Dedifferentiated amniotic fluid mesenchymal stem cell (primary cell): ENCODE measurements around the gene GSC.
"Not testable (repeated sequence)": the region's sequence is repeated elsewhere in the genome, so short reads cannot be mapped to it uniquely, and the experiment has no call there.

Experiments used
- DNase-seq: peaks from one replicate; pipeline ENCODE4 v3.0.0-alpha.2; 2016; ENCODE audit errors: extremely low spot score

Gene GSC

DNA sequence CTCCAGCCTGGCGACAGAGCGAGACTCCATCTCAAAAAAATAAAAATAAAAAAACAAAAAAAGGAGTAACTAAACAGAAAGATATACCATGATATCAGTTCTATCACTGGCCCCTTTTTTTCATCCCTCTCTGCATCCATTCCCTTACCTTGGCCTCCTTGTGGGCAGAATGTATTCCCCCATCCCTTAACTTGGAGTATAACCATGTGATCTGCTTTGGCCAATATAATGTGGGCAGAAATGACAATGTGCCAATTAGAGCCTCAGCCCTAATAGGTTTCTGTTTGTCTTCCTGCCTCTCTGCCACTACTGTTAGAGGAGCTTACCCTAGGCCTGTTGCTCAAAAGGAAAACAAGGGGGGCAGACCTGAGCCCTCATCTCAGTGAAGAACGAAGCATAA lies 23.8 kb downstream of the GSC start:
- DNase-seq = no peak

DNA sequence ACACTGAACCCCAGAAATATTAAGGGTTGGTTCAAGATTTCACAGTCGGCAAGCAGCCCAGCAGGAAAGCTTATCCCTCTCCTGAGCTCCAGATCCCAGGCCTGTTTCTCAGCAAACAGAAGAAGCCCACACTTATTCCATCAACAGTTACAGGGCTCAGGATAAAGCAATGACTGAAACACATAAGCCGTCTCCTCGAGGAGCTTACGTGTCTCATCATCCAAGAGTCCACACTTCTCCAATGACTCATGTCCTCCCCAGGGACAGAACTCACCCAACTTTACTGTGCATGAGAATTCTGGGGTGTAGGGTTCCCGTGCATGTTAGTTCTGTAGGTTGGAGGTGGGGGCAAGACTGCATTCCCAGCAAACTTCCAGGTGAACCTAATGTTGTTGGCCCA lies 31.2 kb downstream of the GSC start:
- peak; percentile 15 for DNase-seq

DNA sequence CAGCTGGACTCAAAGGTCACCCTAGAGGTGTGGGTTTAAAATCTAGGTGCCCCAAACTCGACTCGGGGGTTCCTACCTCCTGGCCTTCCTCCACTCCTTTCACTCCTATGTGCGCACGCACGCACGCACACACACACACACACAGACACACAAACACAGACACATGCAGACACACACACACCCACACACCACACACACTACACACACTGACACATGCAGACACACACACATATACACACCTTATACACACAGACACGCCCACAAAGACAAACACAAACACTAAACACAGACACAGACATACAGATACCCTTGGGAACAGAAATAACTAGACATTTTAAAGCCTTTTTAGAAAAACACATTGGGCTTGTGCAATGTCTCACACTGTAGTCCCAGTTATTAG lies 31.8 kb downstream of the GSC start:
- DNase-seq = no peak

DNA sequence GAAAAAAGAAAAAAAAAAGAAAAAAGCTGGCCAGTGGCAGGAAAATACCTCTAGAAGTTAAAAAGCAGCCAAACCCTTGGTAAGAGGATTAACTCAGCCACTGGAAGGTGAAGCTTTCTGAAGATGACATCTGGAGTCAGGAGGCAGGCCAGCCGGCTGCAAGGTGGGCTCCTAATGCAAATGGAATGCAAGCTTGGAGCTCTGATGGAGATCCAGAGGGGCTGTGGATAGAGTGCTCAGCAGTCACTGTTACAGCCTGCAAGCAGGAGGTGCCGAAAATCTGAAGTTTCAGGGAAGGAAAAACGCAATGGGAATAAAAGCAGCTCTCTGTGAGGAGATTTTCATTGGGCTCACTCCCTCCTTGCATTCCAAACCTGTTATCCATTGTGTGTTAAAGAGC lies 41.0 kb downstream of the GSC start:
- no peak for DNase-seq

DNA sequence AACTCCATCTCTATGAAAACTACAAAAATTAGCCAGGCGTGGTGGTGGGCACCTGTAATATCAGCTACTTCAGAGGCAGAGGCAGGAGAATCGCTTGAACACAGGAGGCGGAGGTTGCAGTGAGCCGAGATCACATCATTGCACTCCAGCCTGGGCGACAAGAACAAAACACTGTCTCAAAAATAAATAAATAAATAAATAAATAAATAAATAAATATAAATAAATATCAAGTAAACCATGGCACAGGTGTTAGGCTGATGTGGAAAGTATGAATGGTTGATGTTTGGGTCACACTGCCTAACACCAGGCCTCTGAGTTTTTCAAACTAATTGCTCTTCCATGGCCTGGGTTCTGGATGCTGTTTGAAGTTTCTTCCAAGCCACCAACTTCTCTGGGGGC lies 41.5 kb downstream of the GSC start:
- not testable (repeated sequence) for DNase-seq

DNA sequence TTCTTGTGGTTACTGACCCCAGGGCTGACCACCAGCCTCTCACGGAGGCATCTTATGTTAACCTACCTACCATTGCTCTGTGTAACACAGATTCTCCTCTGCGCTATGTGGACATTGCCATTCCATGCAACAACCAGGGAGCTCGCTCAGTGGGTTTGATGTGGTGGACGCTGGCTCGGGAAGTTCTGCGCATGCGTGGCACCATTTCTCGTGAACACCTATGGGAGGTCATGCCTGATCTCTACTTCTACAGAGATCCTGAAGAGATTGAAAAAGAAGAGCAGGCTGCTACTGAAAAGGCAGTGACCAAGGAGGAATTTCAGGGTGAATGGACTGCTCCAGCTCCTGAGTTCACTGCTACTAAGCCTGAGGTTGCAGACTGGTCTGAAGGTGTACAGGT lies 43.3 kb downstream of the GSC start:
- DNase-seq = not testable (repeated sequence)

DNA sequence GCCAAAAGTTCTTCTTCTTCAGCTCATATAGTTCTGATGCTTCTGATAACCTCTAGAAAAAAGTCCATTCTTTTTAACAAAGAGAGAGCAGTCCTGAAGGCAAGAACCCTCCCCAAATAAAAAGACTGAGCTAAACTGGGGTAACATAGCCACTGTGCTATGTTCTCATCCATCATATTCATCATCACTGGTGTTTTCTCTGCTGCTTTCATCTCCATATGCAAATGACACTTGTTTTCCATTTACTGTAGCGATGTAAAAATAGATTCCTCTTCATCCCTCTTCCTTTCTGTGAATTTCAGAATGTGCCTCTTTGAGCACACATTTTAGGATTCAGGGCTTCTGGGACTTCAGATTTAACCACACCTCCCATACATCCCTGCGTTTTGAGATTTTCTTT lies 44.9 kb downstream of the GSC start:
- DNase-seq = no peak

DNA sequence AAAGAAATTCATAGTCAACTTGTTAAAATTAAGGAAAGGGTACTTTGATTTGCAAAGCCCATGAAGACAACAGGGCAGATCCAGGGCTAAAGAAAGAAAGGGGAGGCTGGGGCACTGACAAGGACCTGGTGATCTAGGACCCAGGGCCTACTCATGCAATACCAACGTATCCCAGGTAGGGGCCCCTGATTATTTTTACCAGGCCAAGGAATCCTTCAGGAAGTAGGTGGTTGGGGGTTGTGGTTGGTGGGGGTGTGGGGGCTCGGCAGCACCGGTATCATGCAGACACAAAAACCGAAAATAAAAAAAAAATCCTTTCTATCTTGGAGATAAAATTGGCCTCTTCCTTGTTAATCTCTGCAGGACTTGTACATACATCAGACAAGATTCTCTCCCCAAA lies 47.5 kb downstream of the GSC start:
- no peak for DNase-seq
